Epithelial cell of prostate (primary cell): ENCODE data around the gene WHAMM.
"Not testable (repeated sequence)": the region's sequence is repeated elsewhere in the genome, so short reads cannot be mapped to it uniquely, and the experiment has no call there.

ENCODE experiments used
- DNase-seq: peaks from one replicate; pipeline ENCODE4 v3.0.0-alpha.2; 2011; ENCODE audit warnings: low read depth, low spot score
- H3K27ac ChIP-seq: fragments of 450-650 bp; 2 replicates; pipeline ENCODE4 v1.5.1; 2017; ENCODE audit warnings: mild to moderate bottlenecking

WHAMM gene

GRCh38 chr15:82856397-82857170 is 47.2 kb downstream of the WHAMM start:
- DNase-seq = no peak
- no peak overlapping the region for H3K27ac ChIP-seq

- H3K27ac ChIP-seq = no peak overlapping the region
- DNase-seq = no peak
These were observed 49.5 kb downstream of the WHAMM start for GRCh38 chr15:82858932-82859331.

GRCh38 chr15:82862886-82863285 is 53.5 kb downstream of the WHAMM start:
- no peak overlapping the region for H3K27ac ChIP-seq
- DNase-seq = no peak

DNA sequence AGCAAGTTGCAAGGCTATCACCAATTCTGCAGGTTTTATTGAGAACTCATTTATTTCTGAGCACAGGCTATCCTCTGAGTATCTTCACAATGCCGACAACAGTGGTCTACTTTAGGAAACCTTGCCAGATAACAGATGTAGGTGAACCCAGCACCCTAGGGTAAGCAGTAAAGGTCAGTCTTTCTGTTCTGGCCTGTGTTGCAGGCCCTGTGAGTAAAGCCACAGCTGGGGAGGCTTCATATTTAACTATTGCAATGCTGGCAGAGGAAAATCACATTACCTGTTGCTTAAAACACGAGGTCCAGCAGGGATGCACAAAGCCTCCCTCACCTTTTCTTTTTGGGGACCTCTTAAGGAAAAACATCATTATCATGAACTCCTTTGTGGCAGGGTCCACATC is 55.5 kb downstream of the WHAMM start:
- H3K27ac ChIP-seq = no peak overlapping the region
- DNase-seq = no peak

- H3K27ac ChIP-seq = not testable (repeated sequence)
These were observed 56.2 kb downstream of the WHAMM start for GRCh38 chr15:82865581-82865980.

DNA sequence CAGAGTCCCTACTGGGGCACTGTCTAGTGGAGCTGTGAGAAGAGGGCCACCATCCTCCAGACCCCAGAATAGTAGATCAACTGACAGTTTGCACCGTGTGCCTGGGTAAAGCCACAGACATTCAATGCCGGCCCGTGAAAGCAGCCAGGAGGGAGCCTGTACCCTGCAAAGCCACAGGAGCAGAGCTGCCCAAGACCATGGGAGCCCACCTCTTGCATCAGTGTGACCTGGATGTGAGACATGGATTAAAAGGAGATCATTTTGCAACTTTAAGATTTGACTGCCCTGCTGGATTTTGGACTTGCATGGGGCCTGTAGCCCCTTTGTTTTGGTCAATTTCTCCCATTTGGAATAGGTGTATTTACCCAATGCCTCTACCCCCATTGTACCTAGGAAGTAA is 56.6 kb downstream of the WHAMM start:
- H3K27ac ChIP-seq, DNase-seq: not testable (repeated sequence)

More at GRCh38 chr15:82865581-82865980, 56.2 kb downstream of the WHAMM start:
- not testable (repeated sequence) for DNase-seq

- no peak for DNase-seq
- H3K27ac ChIP-seq = no peak overlapping the region
These were observed 61.4 kb downstream of the WHAMM start for GRCh38 chr15:82870727-82871320.

DNA sequence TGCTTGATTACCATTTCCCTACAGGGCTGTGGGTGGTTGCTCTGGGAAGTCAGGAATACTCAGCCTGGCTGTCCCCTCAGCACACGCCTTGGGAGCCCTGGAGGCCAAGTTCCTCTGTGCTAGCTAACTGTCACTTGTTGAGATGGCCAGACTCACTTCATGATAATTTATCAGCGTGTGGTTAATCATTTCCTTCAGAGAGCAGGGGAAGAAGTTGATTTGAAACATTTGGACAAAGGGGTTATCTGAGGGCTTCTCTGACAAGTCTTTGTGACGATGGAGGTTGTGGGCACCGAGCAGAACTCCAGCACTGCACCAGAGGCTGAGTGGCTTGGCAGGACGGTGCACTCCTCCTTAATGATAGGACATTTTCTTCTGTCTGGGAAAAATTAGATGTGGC is 61.9 kb downstream of the WHAMM start:
- H3K27ac ChIP-seq = no peak overlapping the region

GRCh38 chr15:82871832-82872484 is 62.5 kb downstream of the WHAMM start:
- no peak overlapping the region for H3K27ac ChIP-seq
- DNase-seq = no peak

More for the DNA sequence above, 61.9 kb downstream of the WHAMM start:
- DNase-seq = no peak

DNA sequence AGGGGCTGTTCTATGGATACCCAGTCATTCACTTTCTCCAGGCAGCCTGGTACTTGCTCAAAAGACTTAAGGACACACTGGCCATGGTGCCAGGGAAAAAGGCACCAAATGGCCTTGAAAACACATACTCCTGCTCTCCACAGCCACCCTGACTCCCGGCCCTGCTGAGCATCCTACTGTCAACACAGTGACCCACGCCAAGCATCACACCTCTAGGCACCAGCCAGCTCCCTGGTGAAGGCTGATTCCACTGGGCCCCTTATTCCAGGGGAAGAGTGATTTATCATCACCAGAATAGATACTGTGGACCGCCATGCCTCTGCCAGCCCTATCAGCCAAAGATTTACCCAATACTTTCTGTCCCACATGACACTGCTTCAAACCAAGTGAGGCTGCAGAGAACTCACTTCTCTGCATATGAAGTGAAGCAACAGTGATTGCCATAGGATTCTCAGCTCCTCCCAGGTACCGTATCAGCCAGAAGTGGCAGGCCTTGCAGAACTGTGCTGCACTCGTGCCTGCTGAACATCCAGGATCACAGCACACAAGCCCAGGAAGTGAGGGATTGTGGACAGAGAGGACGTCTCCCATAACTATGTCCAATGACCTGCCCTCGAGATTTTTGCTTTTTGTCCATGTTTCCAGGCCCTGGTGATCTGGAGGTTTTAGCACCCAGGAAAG is 63.7 kb downstream of the WHAMM start:
- no peak for DNase-seq

DNA sequence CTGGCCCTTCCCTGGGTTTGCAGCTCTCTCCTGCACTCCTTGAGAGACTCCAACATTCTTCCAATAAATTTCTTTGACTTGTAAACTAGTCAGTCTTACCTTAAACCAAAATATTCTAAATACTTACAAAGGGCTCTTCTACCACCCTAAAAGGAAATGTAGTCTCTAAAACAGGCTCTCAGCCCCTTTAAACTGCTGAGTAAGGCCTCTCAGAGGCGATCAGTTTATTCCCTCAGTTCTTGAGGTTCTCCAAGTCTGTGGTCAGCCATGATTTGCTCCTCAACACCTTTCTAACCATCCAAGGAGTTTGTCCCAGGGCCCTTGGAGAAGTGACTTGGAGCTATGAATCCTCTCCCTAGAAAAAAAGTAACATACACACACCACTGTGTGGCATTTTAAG is 64.8 kb downstream of the WHAMM start:
- DNase-seq = no peak
- H3K27ac ChIP-seq = no peak overlapping the region

More for the DNA sequence above, 63.7 kb downstream of the WHAMM start:
- H3K27ac ChIP-seq = no peak overlapping the region

- DNase-seq = no peak
- H3K27ac ChIP-seq = no peak overlapping the region
These were observed 65.5 kb downstream of the WHAMM start for GRCh38 chr15:82874961-82875360.

DNA sequence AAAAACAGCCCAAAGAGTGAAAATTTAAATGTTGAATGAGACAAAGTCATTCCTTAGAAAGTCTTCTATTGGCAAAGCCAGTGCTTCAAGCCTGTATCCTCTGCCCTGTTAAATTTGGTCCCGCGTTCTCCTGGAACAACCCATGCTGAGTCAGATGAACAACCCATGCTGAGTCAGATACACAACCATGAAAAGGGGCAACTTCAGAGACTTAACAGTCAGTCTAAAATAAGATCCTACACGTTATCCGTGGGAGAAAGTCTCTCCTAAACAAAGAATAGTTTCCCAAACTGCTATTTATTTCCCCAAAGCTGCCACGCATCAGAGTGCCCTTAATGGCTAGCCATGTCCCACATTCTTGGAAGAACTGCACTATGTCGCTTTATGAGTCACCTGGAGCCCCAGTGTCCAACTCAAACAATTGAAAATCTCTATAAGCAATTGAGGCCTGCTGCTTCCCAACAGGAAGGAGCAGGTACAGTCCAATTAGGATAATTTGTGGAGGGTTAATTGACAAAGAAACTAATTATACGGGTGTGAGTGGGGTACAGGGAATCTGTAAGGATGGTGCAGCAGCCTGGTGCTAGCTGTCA is 66.1 kb downstream of the WHAMM start:
- peak overlapping the region; percentile 16 for H3K27ac ChIP-seq

DNA sequence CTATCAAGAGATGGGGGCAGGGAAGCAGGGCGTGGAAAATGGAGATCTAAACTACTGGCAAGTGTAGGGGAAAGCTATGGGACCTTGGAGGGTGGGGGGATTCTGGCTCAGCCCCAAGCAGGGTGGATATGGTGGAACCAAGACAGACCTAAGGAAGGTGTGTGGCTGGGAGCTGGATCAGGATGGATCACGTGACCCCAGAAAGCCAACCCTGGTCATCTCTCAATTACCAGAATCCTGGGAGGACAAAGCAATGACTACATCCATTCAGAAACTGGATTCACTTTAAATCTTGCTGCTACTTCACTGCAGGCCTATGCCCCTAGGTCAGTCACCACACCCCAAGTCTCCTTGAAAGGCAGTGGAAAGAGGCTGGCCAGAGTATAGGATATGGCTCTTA is 68.4 kb downstream of the WHAMM start:
- no peak for DNase-seq
- H3K27ac ChIP-seq = no peak overlapping the region

More for the DNA sequence above, 66.1 kb downstream of the WHAMM start:
- no peak for DNase-seq

DNA sequence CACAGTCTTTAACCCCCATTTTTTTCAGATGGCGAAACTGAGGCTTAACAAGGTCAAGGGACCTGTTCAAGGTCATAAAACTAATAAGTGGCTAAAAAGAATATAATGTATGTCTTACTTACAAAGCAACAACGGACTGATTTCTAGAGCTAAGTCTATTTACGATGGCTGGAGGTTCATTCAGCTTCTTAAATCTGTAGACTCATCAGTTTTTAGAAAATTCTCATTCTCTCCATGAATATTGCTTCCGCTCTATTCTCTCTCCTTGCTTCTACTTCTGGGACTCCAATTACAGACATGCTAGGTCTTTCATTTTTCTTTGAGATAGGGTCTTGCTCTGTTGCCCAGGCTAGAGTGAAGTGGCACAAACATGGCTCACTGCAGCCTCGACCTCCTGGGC is 68.9 kb downstream of the WHAMM start:
- no peak for DNase-seq
- no peak overlapping the region for H3K27ac ChIP-seq

GRCh38 chr15:82880704-82881103 is 71.3 kb downstream of the WHAMM start:
- no peak overlapping the region for H3K27ac ChIP-seq
- DNase-seq = no peak

DNA sequence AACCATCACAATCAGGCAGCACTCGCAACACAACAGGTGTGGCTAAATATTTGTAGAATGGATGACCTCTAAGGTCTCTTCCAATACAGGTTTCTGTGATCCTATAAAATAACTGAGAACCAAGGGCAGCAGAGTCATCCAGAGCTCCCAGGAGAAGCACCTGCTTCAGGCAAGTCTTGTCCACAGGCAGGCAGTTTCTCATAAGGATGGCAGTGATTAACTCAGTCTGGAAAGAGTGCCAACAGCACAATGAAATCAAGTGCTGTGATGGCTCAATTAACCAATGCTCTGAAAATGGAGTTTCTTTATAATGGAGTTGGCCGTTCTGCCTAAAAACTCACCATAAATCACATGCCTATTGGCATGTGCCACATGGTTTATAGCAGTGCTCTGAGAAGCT is 72.3 kb downstream of the WHAMM start:
- DNase-seq = no peak
- H3K27ac ChIP-seq = no peak overlapping the region

- no peak overlapping the region for H3K27ac ChIP-seq
- no peak for DNase-seq
These were observed 73.0 kb downstream of the WHAMM start for GRCh38 chr15:82882273-82882928.
